ENCODE results near the gene TMA7. TPM values are rescaled to one million over a fixed set of nuclear protein-coding genes. Genes with fewer than 3 reads are reported as not detected.
A peak's percentile ranks its signal among the peaks of the same experiment; 100 is the strongest.
"Not testable (repeated sequence)": the region's sequence is repeated elsewhere in the genome, so short reads cannot be mapped to it uniquely, and the experiment has no call there.

The TMA7 gene
- total RNA-seq, 4 donors from 2014 or later: 115 to 279 (median 192) TPM

- DNase-seq: no peak
- Histone ChIP-seq H3K27me3 (no peaks in the 10 kb centered on the region), H3K36me3 (no peaks in the 10 kb centered on the region), H3K9me3 (no peaks in the 10 kb centered on the region), H3K27ac (peak overlapping the region; percentile 94 to 97 (median 95)), H3K4me1 (peaks cover 44 to 57% (median 49%) of the 10 kb centered on the region in 4 donors), H3K4me3 (peak overlapping the region; percentile 29 to 81 (median 62))
- intact Hi-C loops (cut with DNase I; ENCODE audit: low total_unique reads) (no loop called here), in situ Hi-C loops (cut with MboI; ENCODE audit: low pct_ligation_motif_present in 1 of 4, low pct_unique_long_range_greater_than_20kb in 1 of 4, low sequenced_read_pairs in 3 of 4) (no loop called here)
- 0% methylated on average over 5 of the region's 5 CpGs; no CpG with 5 or more reads in 1 of the 2 donors for WGBS, 2 donors (ENCODE audit: low coverage in 1 of 2)
- no peak for TF ChIP-seq EP300 (IDR thresholded peaks at IDR 0.05; ENCODE audit: low read depth)
- TF ChIP-seq POLR2A (IDR thresholded peaks at IDR 0.05): no peak
- TF ChIP-seq, protein P1, sequence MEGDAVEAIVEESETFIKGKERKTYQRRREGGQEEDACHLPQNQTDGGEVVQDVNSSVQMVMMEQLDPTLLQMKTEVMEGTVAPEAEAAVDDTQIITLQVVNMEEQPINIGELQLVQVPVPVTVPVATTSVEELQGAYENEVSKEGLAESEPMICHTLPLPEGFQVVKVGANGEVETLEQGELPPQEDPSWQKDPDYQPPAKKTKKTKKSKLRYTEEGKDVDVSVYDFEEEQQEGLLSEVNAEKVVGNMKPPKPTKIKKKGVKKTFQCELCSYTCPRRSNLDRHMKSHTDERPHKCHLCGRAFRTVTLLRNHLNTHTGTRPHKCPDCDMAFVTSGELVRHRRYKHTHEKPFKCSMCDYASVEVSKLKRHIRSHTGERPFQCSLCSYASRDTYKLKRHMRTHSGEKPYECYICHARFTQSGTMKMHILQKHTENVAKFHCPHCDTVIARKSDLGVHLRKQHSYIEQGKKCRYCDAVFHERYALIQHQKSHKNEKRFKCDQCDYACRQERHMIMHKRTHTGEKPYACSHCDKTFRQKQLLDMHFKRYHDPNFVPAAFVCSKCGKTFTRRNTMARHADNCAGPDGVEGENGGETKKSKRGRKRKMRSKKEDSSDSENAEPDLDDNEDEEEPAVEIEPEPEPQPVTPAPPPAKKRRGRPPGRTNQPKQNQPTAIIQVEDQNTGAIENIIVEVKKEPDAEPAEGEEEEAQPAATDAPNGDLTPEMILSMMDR (IDR thresholded peaks at IDR 0.05): no peak
- TF ChIP-seq POLR2AphosphoS5 (IDR thresholded peaks at IDR 0.05): no peak
Observed at GRCh38 chr3:48472673-48472922, 32.5 kb downstream of the TMA7 start.

GRCh38 chr3:48472923-48473616 lies 33.0 kb downstream of the TMA7 start:
- 0 to 7% methylated on average over 1 to 14 of the region's 17 CpGs for WGBS, 2 donors (ENCODE audit: low coverage in 1 of 2)
- peak; percentile 75 for TF ChIP-seq POLR2A (IDR thresholded peaks at IDR 0.05)
- peak; percentile 76 to 89 (median 88) for TF ChIP-seq POLR2AphosphoS5 (IDR thresholded peaks at IDR 0.05)
- TF ChIP-seq EP300 (IDR thresholded peaks at IDR 0.05; ENCODE audit: low read depth): no peak
- TF ChIP-seq, protein P1 (IDR thresholded peaks at IDR 0.05): peak; percentile 26 to 63 (median 38)
- peak overlapping the region; percentile 29 to 81 (median 62) for H3K4me3 ChIP-seq
- in situ Hi-C loops (cut with MboI; ENCODE audit: low pct_ligation_motif_present in 1 of 4, low pct_unique_long_range_greater_than_20kb in 1 of 4, low sequenced_read_pairs in 3 of 4): no loop called here
- H3K27me3 ChIP-seq: no peaks in the 10 kb centered on the region
- H3K36me3 ChIP-seq: no peaks in the 10 kb centered on the region
- H3K9me3 ChIP-seq: no peaks in the 10 kb centered on the region
- peak overlapping the region; percentile 94 to 97 (median 95) for H3K27ac ChIP-seq
- H3K4me1 ChIP-seq: peaks cover 40 to 52% (median 44%) of the 10 kb centered on the region in 4 donors
- DNase-seq: peak; percentile 96
- intact Hi-C loops (cut with DNase I; ENCODE audit: low total_unique reads): no loop called here

GRCh38 chr3:48473617-48473952 lies 33.5 kb downstream of the TMA7 start:
- Histone ChIP-seq H3K4me3 (peak overlapping the region in 2 of 4 donors; percentile 50 to 81), H3K36me3 (no peaks in the 10 kb centered on the region), H3K27ac (peak overlapping the region; percentile 94 to 97 (median 95)), H3K27me3 (no peaks in the 10 kb centered on the region), H3K4me1 (peaks cover 35 to 47% (median 39%) of the 10 kb centered on the region in 4 donors), H3K9me3 (no peaks in the 10 kb centered on the region)
- TF ChIP-seq POLR2AphosphoS5 (IDR thresholded peaks at IDR 0.05) (no peak), POLR2A (IDR thresholded peaks at IDR 0.05) (no peak), EP300 (IDR thresholded peaks at IDR 0.05; ENCODE audit: low read depth) (no peak)
- TF ChIP-seq, protein P1 (IDR thresholded peaks at IDR 0.05): no peak
- intact Hi-C loops (cut with DNase I; ENCODE audit: low total_unique reads): no loop called here
- 69 to 73% methylated on average over 3 to 5 of the region's 5 CpGs for WGBS, 2 donors (ENCODE audit: low coverage in 1 of 2)
- in situ Hi-C loops (cut with MboI; ENCODE audit: low pct_ligation_motif_present in 1 of 4, low pct_unique_long_range_greater_than_20kb in 1 of 4, low sequenced_read_pairs in 3 of 4): no loop called here
- DNase-seq: no peak

GRCh38 chr3:48474031-48474430 lies 34.0 kb downstream of the TMA7 start:
- Histone ChIP-seq H3K27ac (peak overlapping the region; percentile 94 to 97 (median 95)), H3K4me1 (peaks cover 31 to 42% (median 36%) of the 10 kb centered on the region in 4 donors)
- 94 to 96% methylated on average over 4 of the region's 4 CpGs for WGBS, 2 donors (ENCODE audit: low coverage in 1 of 2)
- in situ Hi-C loops (cut with MboI; ENCODE audit: low pct_ligation_motif_present in 1 of 4, low pct_unique_long_range_greater_than_20kb in 1 of 4, low sequenced_read_pairs in 3 of 4); DNase-seq; H3K36me3 ChIP-seq; intact Hi-C loops (cut with DNase I; ENCODE audit: low total_unique reads); H3K4me3 ChIP-seq; H3K9me3 ChIP-seq; H3K27me3 ChIP-seq: not testable (repeated sequence)

- Histone ChIP-seq H3K4me1 (peaks cover 30 to 36% (median 32%) of the 10 kb centered on the region in 4 donors), H3K9me3 (no peaks in the 10 kb centered on the region), H3K27ac (no peak overlapping the region), H3K36me3 (no peaks in the 10 kb centered on the region), H3K27me3 (no peaks in the 10 kb centered on the region), H3K4me3 (no peak overlapping the region)
- in situ Hi-C loops (cut with MboI; ENCODE audit: low pct_ligation_motif_present in 1 of 4, low pct_unique_long_range_greater_than_20kb in 1 of 4, low sequenced_read_pairs in 3 of 4) (no loop called here), intact Hi-C loops (cut with DNase I; ENCODE audit: low total_unique reads) (no loop called here)
- 76 to 79% methylated on average over 2 to 4 of the region's 4 CpGs for WGBS, 2 donors (ENCODE audit: low coverage in 1 of 2)
- no peak for TF ChIP-seq POLR2A (IDR thresholded peaks at IDR 0.05)
- TF ChIP-seq POLR2AphosphoS5 (IDR thresholded peaks at IDR 0.05): no peak
- no peak for TF ChIP-seq EP300 (IDR thresholded peaks at IDR 0.05; ENCODE audit: low read depth)
- TF ChIP-seq, protein P1 (IDR thresholded peaks at IDR 0.05): no peak
- DNase-seq: no peak
Observed at GRCh38 chr3:48474619-48475018, 34.6 kb downstream of the TMA7 start.
